Astrocyte (in vitro differentiated cells and primary cell): Measurements from ENCODE around the gene EDDM13. TPM values are rescaled to one million over a fixed set of nuclear protein-coding genes. Genes with fewer than 3 reads are reported as not detected.
"Not testable (repeated sequence)": the region's sequence is repeated elsewhere in the genome, so short reads cannot be mapped to it uniquely, and the experiment has no call there.

Experiments used
- DNase-seq: peaks from one replicate; pipeline ENCODE4 v3.0.0-alpha.2; 2010; ENCODE audit warnings: low read depth
- FAIRE-seq: peaks from 2 replicates; lab custom pipeline; 2011; peaks lifted over from hg19 to GRCh38; lab: Jason Lieb, UNC
- H2AFZ ChIP-seq: 2 replicates; pipeline ENCODE4 v1.6.0; 2012; ENCODE audit warnings: low read depth, low read length, inconsistent platforms
- H3K27ac ChIP-seq: 2 replicates; pipeline ENCODE4 v1.5.1; 2011; ENCODE audit warnings: low read depth, low read length, inconsistent platforms
- H3K27me3 ChIP-seq: 2 replicates; pipeline ENCODE4 v1.6.0; 2011; ENCODE audit warnings: low read length, inconsistent platforms; ENCODE audit not compliant: insufficient read depth
- H3K36me3 ChIP-seq: 2 replicates; pipeline ENCODE4 v1.5.1; 2011; ENCODE audit warnings: low read length, inconsistent platforms; ENCODE audit not compliant: insufficient read depth
- H3K4me1 ChIP-seq: 2 replicates; pipeline ENCODE4 v1.5.1; 2011; ENCODE audit warnings: low read length, inconsistent platforms; ENCODE audit not compliant: insufficient read depth
- H3K4me2 ChIP-seq: 2 replicates; pipeline ENCODE4 v1.6.0; 2012; ENCODE audit warnings: low read length, inconsistent platforms
- H3K4me3 ChIP-seq: 2 replicates; pipeline ENCODE4 v1.5.1; 2011; ENCODE audit warnings: low read depth, mild to moderate bottlenecking, low read length, inconsistent platforms; ENCODE audit not compliant: insufficient read depth
- H3K79me2 ChIP-seq: 2 replicates; pipeline ENCODE4 v1.6.0; 2012; ENCODE audit warnings: mild to moderate bottlenecking, low read length, inconsistent platforms; ENCODE audit not compliant: insufficient read depth
- H3K9ac ChIP-seq: 2 replicates; pipeline ENCODE4 v1.6.0; 2012; ENCODE audit warnings: mild to moderate bottlenecking, low read length, inconsistent platforms
- H3K9me3 ChIP-seq: 2 replicates; pipeline ENCODE4 v1.5.1; 2012; ENCODE audit warnings: low read depth, mild to moderate bottlenecking, low read length, inconsistent platforms; ENCODE audit not compliant: insufficient read depth
- H4K20me1 ChIP-seq: 2 replicates; pipeline ENCODE4 v1.6.0; 2012; ENCODE audit warnings: low read length, inconsistent platforms; ENCODE audit not compliant: insufficient read depth
- H3K27ac Mint-ChIP-seq: one replicate; pipeline ENCODE4 v1.8.0; 2021; ENCODE audit warnings: mild to moderate bottlenecking, mixed read lengths; ENCODE audit not compliant: unreplicated experiment
- H3K27me3 Mint-ChIP-seq: one replicate; pipeline ENCODE4 v1.8.0; 2021; ENCODE audit warnings: low read depth, mixed read lengths; ENCODE audit not compliant: unreplicated experiment
- H3K36me3 Mint-ChIP-seq: one replicate; pipeline ENCODE4 v1.8.0; 2021; ENCODE audit warnings: low read depth, mixed read lengths; ENCODE audit not compliant: unreplicated experiment
- H3K4me1 Mint-ChIP-seq: one replicate; pipeline ENCODE4 v1.8.0; 2021; ENCODE audit warnings: low read depth, mixed read lengths; ENCODE audit not compliant: unreplicated experiment
- H3K4me3 Mint-ChIP-seq: one replicate; pipeline ENCODE4 v1.8.0; 2021; ENCODE audit warnings: mild to moderate bottlenecking, moderate library complexity, mixed read lengths; ENCODE audit not compliant: unreplicated experiment
- H3K9me3 Mint-ChIP-seq: one replicate; pipeline ENCODE4 v1.8.0; 2021; ENCODE audit warnings: mild to moderate bottlenecking, mixed read lengths; ENCODE audit not compliant: unreplicated experiment
- CTCF ChIP-seq: IDR thresholded peaks from 2 replicates; pipeline ENCODE4 v1.5.1; 2011; ENCODE audit warnings: low read depth, mild to moderate bottlenecking, inconsistent platforms, low read length, moderate library complexity; ENCODE audit not compliant: insufficient read depth
- EZH2 ChIP-seq: IDR thresholded peaks from 2 replicates; pipeline ENCODE4 v1.6.1; 2012; ENCODE audit warnings: mild to moderate bottlenecking, low read length, inconsistent platforms; ENCODE audit not compliant: insufficient read depth
- total RNA-seq: library from RNA; stranded (reverse); gene quantifications from 2 replicates; pipeline ENCODE4 v1.2.1, GENCODE V29; 2021

EDDM13 gene
- total RNA-seq, 1 donor from 2014 or later: not detected

- Mint-ChIP-seq H3K4me1 (no peaks in the 10 kb centered on the region), H3K36me3 (peaks cover 30% of the 10 kb centered on the region), H3K9me3 (peaks cover 7% of the 10 kb centered on the region), H3K4me3 (no peak overlapping the region), H3K27me3 (no peaks in the 10 kb centered on the region), H3K27ac (no peak overlapping the region)
- no peak overlapping the region for H3K4me2 ChIP-seq
- H3K27me3 ChIP-seq: no peaks in the 10 kb centered on the region
- no peak for FAIRE-seq
- H3K4me3 ChIP-seq: no peak overlapping the region
- TF ChIP-seq CTCF: no peak
- no peak for TF ChIP-seq EZH2
- H3K79me2 ChIP-seq: no peaks in the 10 kb centered on the region
- H3K4me1 ChIP-seq: no peaks in the 10 kb centered on the region
- H4K20me1 ChIP-seq: peaks cover 2% of the 10 kb centered on the region
- no peaks in the 10 kb centered on the region for H3K9me3 ChIP-seq
- no peak overlapping the region for H3K9ac ChIP-seq
- H3K36me3 ChIP-seq: no peaks in the 10 kb centered on the region
- no peak overlapping the region for H2AFZ ChIP-seq
- H3K27ac ChIP-seq: no peak overlapping the region
- DNase-seq: no peak
Measured at GRCh38 chr19:56304243-56304642, 31.7 kb downstream of the EDDM13 start.

- FAIRE-seq: no peak
- TF ChIP-seq EZH2: no peak
- TF ChIP-seq CTCF: no peak
- no peak overlapping the region for H3K4me2 ChIP-seq
- no peak overlapping the region for H3K4me3 Mint-ChIP-seq
- no peaks in the 10 kb centered on the region for H3K4me1 Mint-ChIP-seq
- no peak overlapping the region for H3K27ac Mint-ChIP-seq
- H3K27me3 ChIP-seq: no peaks in the 10 kb centered on the region
- H3K79me2 ChIP-seq: no peaks in the 10 kb centered on the region
- peaks cover 7% of the 10 kb centered on the region for H3K9me3 Mint-ChIP-seq
- H3K9ac ChIP-seq: no peak overlapping the region
- H3K36me3 ChIP-seq: no peaks in the 10 kb centered on the region
- peaks cover 4% of the 10 kb centered on the region for H4K20me1 ChIP-seq
- H3K27ac ChIP-seq: no peak overlapping the region
- H3K4me3 ChIP-seq: no peak overlapping the region
- no peaks in the 10 kb centered on the region for H3K4me1 ChIP-seq
- H3K9me3 ChIP-seq: no peaks in the 10 kb centered on the region
- peaks cover 25% of the 10 kb centered on the region for H3K36me3 Mint-ChIP-seq
- no peaks in the 10 kb centered on the region for H3K27me3 Mint-ChIP-seq
- H2AFZ ChIP-seq: no peak overlapping the region
- DNase-seq: no peak
Measured at GRCh38 chr19:56306016-56306415, 33.5 kb downstream of the EDDM13 start.

- not testable (repeated sequence) for H4K20me1 ChIP-seq, H3K27ac ChIP-seq, H3K27ac Mint-ChIP-seq, H3K4me1 ChIP-seq, H3K4me1 Mint-ChIP-seq, H3K27me3 ChIP-seq, H3K27me3 Mint-ChIP-seq, H2AFZ ChIP-seq, FAIRE-seq, H3K4me2 ChIP-seq, H3K36me3 ChIP-seq, DNase-seq, H3K9ac ChIP-seq, H3K79me2 ChIP-seq, H3K9me3 Mint-ChIP-seq, H3K4me3 Mint-ChIP-seq, H3K9me3 ChIP-seq, H3K4me3 ChIP-seq
- H3K36me3 Mint-ChIP-seq: peaks cover 21% of the 10 kb centered on the region
Measured at GRCh38 chr19:56307062-56307461, 34.5 kb downstream of the EDDM13 start.
